Stimulated activated naive CD8-positive, alpha-beta T cell treated with anti-CD3 and anti-CD28 coated beads, Interleukin-15, Interleukin-2, amounts not matched to agents 100 ng/mL and 50 ng/mL, for 24 hours (primary cell): ENCODE data around the gene PRRC2A.

ENCODE experiments used
- H3K27ac Mint-ChIP-seq: one replicate; pipeline ENCODE4 v1.8.0; 2021; ENCODE audit warnings: mild to moderate bottlenecking, mixed read lengths
- H3K27me3 Mint-ChIP-seq: one replicate; pipeline ENCODE4 v1.8.0; 2021; ENCODE audit warnings: mixed read lengths
- H3K36me3 Mint-ChIP-seq: one replicate; pipeline ENCODE4 v1.8.0; 2021; ENCODE audit warnings: low read depth, mixed read lengths
- H3K4me1 Mint-ChIP-seq: one replicate; pipeline ENCODE4 v1.8.0; 2021; ENCODE audit warnings: low read depth, mixed read lengths
- H3K4me3 Mint-ChIP-seq: one replicate; pipeline ENCODE4 v1.8.0; 2021; ENCODE audit warnings: mild to moderate bottlenecking, mixed read lengths
- H3K9me3 Mint-ChIP-seq: one replicate; pipeline ENCODE4 v1.8.0; 2021; ENCODE audit warnings: mixed read lengths

Gene PRRC2A

DNA sequence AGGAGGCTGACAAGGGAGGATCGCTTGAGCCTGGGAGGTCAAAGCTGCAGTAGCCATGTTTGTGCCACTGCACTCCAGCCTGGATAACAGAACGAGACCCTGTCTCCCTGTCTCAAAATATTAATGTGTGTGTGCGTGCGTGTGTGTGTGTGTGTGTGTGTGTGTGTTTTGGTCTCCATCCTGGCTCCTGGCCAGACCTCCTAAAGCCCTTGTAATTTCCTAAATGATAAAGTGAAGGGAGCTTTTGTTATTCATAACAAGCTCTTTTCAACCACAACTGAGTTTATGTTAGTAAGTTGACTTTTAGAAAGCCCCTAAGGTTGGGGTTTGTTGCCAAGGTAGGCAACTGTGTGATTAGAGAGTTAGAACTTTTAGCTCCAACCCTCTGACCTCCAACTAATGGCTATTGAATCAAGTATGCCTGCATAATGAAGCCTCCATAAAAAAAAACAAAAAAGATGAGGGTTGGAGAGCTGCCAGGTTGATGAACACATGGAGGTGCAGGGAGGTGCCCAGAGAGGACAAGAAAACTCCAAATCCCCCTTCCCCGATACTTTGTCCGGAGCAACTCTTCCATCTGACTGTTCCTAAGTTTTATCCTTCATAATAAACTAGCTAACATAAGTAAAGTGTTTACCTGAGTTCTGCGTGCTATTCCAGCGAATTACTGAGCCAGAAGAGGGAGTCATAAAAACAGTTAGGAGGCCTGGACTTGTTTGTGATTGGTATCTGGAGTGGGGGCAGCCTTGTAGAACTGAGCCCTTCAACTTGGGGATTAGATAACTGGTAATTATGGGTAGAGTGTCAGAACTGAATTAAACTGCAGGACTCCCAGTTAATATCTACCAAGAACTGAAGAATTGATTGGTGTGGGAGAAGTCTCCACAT is 10.8 kb upstream of the PRRC2A start:
- no peak overlapping the region for H3K27ac Mint-ChIP-seq

DNA sequence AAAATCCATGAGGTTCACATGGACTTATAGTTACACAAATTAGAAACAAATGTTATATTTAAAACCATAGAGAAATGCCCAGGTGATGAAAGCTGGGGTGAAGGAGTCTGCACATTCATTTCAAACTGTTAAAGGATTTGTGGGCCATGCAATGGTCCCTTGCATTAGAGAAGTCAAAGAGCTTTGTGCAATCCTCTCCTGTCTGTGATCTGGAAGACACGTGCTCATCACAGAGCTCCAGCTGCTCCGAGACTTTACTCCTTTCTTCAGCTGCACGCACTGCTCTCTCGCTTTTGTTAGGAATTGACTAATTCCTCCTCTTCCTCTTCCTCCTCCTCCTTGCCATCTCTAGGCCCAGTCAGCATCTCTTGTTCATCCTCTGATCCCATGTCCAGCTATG is 9.5 kb upstream of the PRRC2A start:
- no peak overlapping the region for H3K27ac Mint-ChIP-seq
- H3K9me3 Mint-ChIP-seq: no peaks in the 10 kb centered on the region
- peaks cover 20% of the 10 kb centered on the region for H3K4me1 Mint-ChIP-seq
- H3K4me3 Mint-ChIP-seq: no peak overlapping the region
- no peaks in the 10 kb centered on the region for H3K27me3 Mint-ChIP-seq
- H3K36me3 Mint-ChIP-seq: no peaks in the 10 kb centered on the region

More for the DNA sequence above, 10.8 kb upstream of the PRRC2A start:
- Mint-ChIP-seq H3K9me3 (no peaks in the 10 kb centered on the region), H3K27me3 (no peaks in the 10 kb centered on the region), H3K36me3 (no peaks in the 10 kb centered on the region), H3K4me1 (peaks cover 8% of the 10 kb centered on the region), H3K4me3 (no peak overlapping the region)

DNA sequence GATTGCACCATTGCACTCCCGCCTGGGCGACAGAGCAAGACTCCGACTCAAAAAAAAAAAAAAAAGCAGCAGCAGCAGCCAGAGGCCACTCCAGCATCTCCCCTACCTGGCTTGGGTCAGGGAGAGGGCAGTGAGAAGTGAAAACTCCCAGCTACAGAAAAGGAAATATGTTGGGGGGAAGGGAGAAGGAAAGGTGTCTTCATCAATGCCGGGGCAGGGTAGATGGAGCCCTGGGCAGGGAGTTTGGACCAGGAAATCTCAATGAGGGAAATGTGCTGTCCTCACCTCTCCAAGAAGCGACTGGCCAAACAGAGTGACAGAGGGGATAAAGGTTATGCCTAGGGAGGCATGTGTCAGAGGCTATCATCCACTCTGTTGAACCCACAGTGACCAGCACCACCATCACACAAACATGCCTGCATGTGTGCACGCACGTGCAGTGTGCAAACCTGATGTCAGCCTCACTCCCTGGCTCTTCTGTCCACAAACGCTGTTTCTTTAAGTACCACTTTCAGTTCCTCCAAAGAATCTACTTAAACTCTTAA is 6.4 kb upstream of the PRRC2A start:
- Mint-ChIP-seq H3K36me3 (peaks cover 11% of the 10 kb centered on the region), H3K9me3 (no peaks in the 10 kb centered on the region), H3K27me3 (no peaks in the 10 kb centered on the region), H3K4me1 (peaks cover 48% of the 10 kb centered on the region), H3K4me3 (no peak overlapping the region), H3K27ac (no peak overlapping the region)

DNA sequence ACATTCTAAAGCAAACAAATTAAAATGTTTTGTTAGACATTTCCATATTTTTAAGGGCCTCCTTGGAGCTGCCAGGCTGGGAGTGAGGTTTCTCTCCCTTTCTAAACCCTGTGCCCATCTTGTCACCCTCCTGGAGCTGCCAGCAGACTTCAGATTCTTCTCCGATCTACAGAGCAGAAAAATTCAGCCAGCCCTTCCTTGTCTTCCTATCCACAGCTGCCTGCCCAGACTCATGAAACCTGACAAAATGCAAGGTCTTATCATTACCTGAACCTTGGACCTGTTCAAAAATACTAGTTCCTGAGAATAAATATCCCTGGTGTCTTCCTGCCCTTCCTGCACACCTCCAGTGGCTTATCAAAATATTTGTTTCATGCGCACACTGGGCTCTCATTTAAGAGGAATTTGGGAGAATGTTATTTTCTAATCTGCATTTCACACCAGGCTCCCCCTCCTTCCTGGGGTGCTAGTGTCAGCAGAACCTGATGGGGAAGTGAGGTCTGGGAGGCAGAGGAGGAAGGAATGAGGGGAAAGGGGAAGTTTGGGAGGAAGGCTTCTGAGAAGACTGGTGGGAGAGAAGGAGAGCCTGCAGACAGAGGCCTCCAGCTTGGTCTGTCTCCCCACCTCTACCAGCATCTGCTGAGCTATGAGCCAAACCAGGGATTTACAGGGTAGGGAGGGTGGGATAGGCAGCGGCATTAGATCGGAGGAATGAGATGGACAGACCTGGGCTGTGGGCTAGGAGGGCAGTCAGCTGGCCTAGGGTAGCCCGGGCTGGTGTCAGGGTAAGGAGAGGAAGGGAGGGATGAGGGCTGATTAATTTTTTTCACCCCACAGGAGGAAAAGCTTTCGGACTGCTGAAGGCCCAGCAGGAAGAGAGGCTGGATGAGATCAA is 5.6 kb upstream of the PRRC2A start, which contains the start of gene AIF1:
Gene AIF1 (plus strand): TSS at position 551 of the 895 bp plus-strand sequence. CDS start 96 bp downstream, at position 647.
- Mint-ChIP-seq H3K9me3 (no peaks in the 10 kb centered on the region), H3K4me3 (peak within 1 kb of the TSS; percentile 90), H3K36me3 (peaks cover 16% of the 10 kb centered on the region), H3K27me3 (no peaks in the 10 kb centered on the region), H3K4me1 (peaks cover 54% of the 10 kb centered on the region), H3K27ac (peak within 1 kb of the TSS; percentile 91)

DNA sequence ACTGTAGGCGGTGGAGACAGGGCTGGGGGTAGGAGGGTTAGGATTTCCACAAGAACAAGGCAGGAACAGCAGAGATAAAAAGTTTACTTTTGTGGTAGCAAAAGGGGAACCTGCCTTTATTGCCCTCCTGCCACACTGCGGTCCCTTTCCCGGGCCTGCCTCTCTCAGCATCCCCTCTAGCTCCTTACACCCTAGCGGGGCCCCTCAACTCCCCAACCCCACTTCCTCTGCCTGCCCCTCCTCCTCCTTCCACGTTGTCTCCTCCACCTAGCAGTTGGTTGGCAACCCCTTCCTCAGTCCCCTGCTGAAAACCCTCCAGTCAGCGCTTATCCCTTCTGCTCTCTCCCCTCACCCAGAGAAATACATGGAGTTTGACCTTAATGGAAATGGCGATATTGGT is 4.8 kb upstream of the PRRC2A start:
- H3K4me3 Mint-ChIP-seq: peak overlapping the region; percentile 90
- peaks cover 54% of the 10 kb centered on the region for H3K4me1 Mint-ChIP-seq
- no peaks in the 10 kb centered on the region for H3K27me3 Mint-ChIP-seq
- peaks cover 16% of the 10 kb centered on the region for H3K36me3 Mint-ChIP-seq
- H3K27ac Mint-ChIP-seq: peak overlapping the region; percentile 91
- no peaks in the 10 kb centered on the region for H3K9me3 Mint-ChIP-seq

DNA sequence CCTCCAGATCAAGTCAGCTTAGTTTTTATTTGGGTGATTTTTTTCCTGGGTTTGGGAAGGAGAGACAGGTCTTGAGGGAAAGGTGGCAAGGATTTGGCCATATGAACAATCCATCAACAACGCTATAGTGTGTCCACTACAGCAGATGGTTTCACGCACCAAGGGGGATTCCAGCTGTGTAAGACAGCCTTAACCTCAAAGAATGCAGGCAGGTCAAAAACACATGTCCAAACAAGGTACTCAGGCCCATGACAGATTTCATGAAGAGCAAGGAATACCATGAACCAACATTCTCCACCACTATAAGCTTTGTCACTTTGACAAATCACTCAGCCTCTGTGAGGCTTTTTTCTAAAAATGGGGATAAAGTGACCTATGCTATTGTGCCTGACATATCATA is 3.5 kb upstream of the PRRC2A start:
- Mint-ChIP-seq H3K4me3 (peak overlapping the region; percentile 90), H3K27ac (peak overlapping the region; percentile 91), H3K4me1 (peaks cover 59% of the 10 kb centered on the region), H3K27me3 (no peaks in the 10 kb centered on the region), H3K9me3 (no peaks in the 10 kb centered on the region), H3K36me3 (peaks cover 27% of the 10 kb centered on the region)

DNA sequence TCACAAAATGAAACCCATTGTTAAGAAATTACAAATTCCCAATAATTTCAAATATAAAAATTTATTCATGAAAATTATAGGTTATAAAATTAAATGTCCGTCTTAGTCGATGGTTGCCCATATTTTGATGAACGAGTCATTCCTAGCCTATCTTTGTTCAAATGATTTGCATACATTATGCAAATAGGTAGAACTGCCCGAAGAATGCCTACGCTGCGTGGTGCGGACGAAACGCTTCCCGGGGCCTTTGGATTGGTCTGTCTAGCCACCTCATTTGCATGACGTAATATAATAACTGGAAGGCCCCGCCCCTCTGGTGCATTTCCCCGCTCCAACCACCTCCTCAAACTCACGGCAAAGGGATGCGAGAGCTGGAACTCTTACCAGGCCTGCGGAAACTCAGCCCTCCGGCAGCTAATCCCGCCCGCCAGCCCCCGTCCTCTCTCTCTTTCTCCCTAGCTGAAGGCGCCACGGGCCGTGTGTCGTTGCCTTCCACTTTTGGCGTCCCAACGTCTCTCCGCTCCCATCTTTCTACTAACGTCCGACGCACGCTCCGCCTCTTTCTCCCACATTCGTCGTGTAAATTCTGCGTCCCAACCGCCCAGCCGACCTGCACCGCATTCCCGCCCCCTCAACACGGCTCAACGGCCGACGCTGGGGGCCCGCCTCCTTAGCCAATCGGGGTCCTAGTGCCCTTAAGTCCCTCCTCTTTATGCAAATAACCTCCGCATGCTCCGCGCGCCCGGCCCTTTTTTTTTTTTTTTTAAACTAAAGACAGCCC is 520 bp upstream of the PRRC2A start:
- Mint-ChIP-seq H3K36me3 (peaks cover 53% of the 10 kb centered on the region), H3K4me1 (peaks cover 58% of the 10 kb centered on the region), H3K9me3 (no peaks in the 10 kb centered on the region)

DNA sequence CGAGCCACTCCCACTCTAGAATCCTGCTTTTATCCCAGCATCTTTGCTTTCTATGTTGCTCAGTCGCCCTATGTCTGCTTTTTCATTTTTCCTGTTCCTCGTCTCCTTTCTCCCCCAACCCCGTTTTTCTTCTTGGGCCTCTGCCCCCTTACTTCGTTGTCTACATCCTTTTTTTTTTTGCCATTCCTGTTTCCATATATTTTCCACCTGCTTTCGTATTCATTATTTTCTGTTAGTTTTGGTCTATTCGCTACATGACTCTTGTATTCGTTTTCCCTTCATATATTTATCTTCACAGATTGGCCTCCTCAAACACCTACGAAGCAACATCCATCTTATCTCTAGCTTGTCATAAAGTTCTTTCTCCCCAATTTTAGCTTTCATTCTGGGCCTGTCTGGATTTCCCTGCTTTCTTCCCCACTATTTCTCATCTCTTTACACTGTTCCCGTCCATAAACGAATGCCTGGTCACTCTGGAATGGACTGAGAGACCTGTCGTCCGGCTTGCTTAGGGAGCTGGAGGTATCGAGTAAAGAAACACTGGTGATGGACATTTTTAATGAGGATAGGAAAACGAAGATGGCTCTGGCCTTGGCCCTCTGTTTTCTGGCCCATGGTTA is 915 bp downstream of the PRRC2A start:
- Mint-ChIP-seq H3K36me3 (peaks cover 67% of the 10 kb centered on the region), H3K4me1 (peaks cover 44% of the 10 kb centered on the region), H3K9me3 (no peaks in the 10 kb centered on the region), H3K4me3 (peak overlapping the region; percentile 91), H3K27ac (peak overlapping the region; percentile 94), H3K27me3 (no peaks in the 10 kb centered on the region)

More for the DNA sequence above, 520 bp upstream of the PRRC2A start:
- Mint-ChIP-seq H3K27ac (peak overlapping the region; percentile 99), H3K4me3 (peak overlapping the region; percentile 91), H3K27me3 (no peaks in the 10 kb centered on the region)

DNA sequence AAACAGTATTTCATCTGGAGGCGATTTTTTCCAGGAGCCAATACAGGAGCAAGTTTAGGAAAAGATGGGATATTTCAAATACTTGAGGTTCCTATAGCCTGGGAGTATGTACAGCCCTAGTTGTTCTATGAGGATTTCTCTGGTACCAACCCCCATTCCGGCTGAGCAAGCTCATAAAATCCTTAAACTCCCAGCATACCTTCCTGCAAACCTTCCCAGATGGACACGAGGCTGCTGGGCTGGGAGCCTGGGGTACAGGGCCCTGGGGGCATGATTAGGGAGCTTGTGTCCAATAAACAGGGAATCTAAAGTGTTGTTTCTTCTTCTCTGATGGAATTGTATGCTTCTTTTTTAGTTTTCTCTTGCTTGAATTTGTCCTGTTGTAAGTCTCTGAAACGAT is 1.5 kb downstream of the PRRC2A start:
- H3K36me3 Mint-ChIP-seq: peaks cover 68% of the 10 kb centered on the region
- no peaks in the 10 kb centered on the region for H3K9me3 Mint-ChIP-seq
- no peaks in the 10 kb centered on the region for H3K27me3 Mint-ChIP-seq
- peaks cover 38% of the 10 kb centered on the region for H3K4me1 Mint-ChIP-seq
- H3K27ac Mint-ChIP-seq: peak overlapping the region; percentile 94
- peak overlapping the region; percentile 91 for H3K4me3 Mint-ChIP-seq

DNA sequence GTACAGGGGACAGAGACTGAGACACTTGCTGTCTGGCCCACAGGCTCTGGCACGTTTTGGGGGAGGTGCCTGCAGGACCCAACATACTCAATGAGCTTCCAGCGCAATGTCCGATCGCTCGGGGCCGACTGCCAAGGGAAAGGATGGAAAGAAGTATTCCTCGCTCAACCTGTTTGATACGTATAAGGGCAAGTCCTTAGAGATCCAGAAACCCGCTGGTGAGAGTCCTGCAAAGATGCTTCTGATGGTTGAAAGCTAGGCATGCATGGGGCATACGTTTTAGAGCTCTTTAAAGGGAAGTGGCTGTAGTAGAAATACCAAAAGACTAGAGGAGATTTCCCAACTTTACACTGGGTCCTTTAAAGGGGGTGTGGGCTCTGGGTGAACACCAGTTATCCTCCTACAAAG is 2.2 kb downstream of the PRRC2A start:
- Mint-ChIP-seq H3K4me3 (peak overlapping the region; percentile 91), H3K4me1 (peaks cover 34% of the 10 kb centered on the region), H3K9me3 (no peaks in the 10 kb centered on the region), H3K27me3 (no peaks in the 10 kb centered on the region), H3K36me3 (peaks cover 74% of the 10 kb centered on the region), H3K27ac (peak overlapping the region; percentile 94)

DNA sequence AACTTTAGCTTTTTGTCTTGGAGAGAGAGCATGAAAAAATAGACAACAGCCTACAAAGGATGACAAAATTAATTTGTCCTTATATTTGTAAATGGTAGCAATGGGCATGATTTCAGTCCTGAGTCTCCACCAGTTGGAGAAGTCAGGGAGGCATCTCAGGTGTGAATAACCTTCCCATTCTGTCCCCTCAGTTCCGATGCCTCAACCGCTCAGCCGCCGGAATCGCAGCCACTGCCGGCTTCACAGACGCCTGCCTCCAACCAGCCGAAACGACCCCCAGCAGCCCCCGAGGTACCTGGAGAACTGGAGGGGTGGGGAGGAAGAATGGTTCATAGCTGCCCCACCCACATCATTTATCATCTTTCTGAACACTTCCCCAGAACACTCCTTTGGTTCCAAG is 3.6 kb downstream of the PRRC2A start:
- peaks cover 81% of the 10 kb centered on the region for H3K36me3 Mint-ChIP-seq
- H3K27ac Mint-ChIP-seq: peak overlapping the region; percentile 52

DNA sequence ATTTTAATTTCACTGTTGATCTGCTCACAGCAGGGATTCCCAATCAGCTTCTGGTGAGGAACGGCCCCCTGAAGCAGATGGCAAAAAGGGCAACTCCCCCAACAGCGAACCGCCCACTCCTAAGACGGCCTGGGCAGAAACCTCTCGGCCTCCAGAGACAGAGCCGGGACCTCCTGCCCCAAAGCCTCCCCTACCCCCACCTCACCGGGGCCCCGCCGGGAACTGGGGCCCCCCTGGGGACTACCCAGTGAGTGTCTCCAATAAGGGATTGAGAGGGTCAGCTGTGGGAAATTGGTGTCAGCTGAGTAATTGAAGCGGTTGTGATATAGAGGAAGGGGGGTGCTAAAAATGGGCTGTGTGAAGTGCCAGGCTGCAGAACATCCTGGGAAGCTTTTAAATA is 6.4 kb downstream of the PRRC2A start:
- Mint-ChIP-seq H3K27me3 (no peaks in the 10 kb centered on the region), H3K9me3 (no peaks in the 10 kb centered on the region), H3K4me3 (no peak overlapping the region), H3K36me3 (peaks cover 92% of the 10 kb centered on the region), H3K27ac (peak overlapping the region; percentile 19), H3K4me1 (peaks cover 12% of the 10 kb centered on the region)

More for the DNA sequence above, 3.6 kb downstream of the PRRC2A start:
- no peaks in the 10 kb centered on the region for H3K27me3 Mint-ChIP-seq
- H3K4me3 Mint-ChIP-seq: no peak overlapping the region
- peaks cover 23% of the 10 kb centered on the region for H3K4me1 Mint-ChIP-seq
- no peaks in the 10 kb centered on the region for H3K9me3 Mint-ChIP-seq

DNA sequence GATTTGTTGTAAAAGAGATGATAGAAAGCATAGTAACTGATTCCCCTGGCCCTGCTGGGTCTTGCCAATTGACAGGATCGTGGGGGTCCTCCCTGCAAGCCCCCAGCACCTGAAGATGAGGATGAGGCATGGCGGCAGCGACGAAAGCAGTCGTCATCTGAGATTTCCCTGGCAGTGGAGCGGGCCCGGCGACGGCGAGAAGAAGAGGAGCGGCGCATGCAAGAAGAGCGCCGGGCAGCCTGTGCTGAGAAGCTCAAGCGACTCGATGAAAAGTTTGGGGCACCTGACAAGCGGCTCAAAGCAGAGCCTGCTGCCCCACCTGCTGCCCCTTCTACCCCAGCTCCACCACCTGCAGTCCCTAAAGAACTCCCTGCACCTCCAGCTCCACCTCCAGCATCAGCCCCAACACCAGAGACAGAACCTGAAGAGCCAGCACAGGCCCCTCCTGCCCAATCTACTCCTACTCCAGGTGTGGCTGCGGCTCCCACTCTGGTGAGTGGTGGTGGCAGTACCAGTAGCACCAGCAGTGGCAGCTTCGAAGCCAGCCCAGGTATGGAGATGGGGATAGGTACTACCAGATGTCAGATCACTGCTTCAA is 7.3 kb downstream of the PRRC2A start:
- Mint-ChIP-seq H3K27ac (no peak overlapping the region), H3K9me3 (no peaks in the 10 kb centered on the region), H3K27me3 (no peaks in the 10 kb centered on the region), H3K4me1 (peaks cover 3% of the 10 kb centered on the region), H3K4me3 (no peak overlapping the region), H3K36me3 (peaks cover 92% of the 10 kb centered on the region)
